Prostate gland (tissue), 2 donors: ENCODE measurements around the gene SURF6. TPM values are rescaled to one million over a fixed set of nuclear protein-coding genes. Genes with fewer than 3 reads are reported as not detected.
"Not testable (repeated sequence)": the region's sequence is repeated elsewhere in the genome, so short reads cannot be mapped to it uniquely, and the experiment has no call there.

Experiments used
- DNase-seq: peaks from one replicate; pipeline ENCODE4 v3.0.0-alpha.2; 2019; ENCODE audit warnings: low spot score
- H3K27ac ChIP-seq, 2 donors: fragments of 200-600 bp; sonication (generic); 2 replicates each; pipeline ENCODE4 v1.5.1; 2017 to 2019
- H3K27me3 ChIP-seq: fragments of 200-600 bp; sonication (generic); replicated peaks from 2 replicates; pipeline ENCODE4 v1.5.1; 2019; ENCODE audit not compliant: insufficient read depth
- H3K36me3 ChIP-seq, 2 donors: fragments of 200-600 bp; sonication (generic); 1 replicate in 1 of 2; 2 replicates in 1 of 2; pipeline versions ENCODE4 v1.5.1 to v1.8.1; 2017 to 2019
- H3K4me1 ChIP-seq: fragments of 200-600 bp; sonication (generic); replicated peaks from 2 replicates; pipeline ENCODE4 v1.5.1; 2019
- H3K4me3 ChIP-seq, 2 donors: fragments of 200-600 bp; sonication (generic); 2 replicates each; pipeline ENCODE4 v1.5.1; 2017 to 2019
- H3K9me3 ChIP-seq: fragments of 200-600 bp; sonication (generic); 2 replicates; pipeline ENCODE4 v1.5.1; 2017
- CTCF ChIP-seq, 4 experiments: fragments of 200-600 bp in 2 of 4; fragments of 450-650 bp in 2 of 4; sonication (generic) in 2 of 4; IDR thresholded peaks; 1 replicate in 3 of 4; 2 replicates in 1 of 4; pipeline ENCODE4 v1.5.1; 2016 to 2019; ENCODE audit warnings: antibody characterized with exemption in 4 of 4, mild to moderate bottlenecking in 2 of 4, moderate library complexity in 2 of 4
- POLR2A ChIP-seq: fragments of 450-650 bp; IDR thresholded peaks from one replicate; pipeline ENCODE4 v1.6.1; 2016; ENCODE audit warnings: antibody characterized with exemption, mild to moderate bottlenecking
- POLR2AphosphoS5 ChIP-seq: sonication (generic); formaldehyde crosslinking; IDR thresholded peaks from one replicate; pipeline ENCODE4 v1.6.1; 2017; ENCODE audit warnings: antibody characterized with exemption
- WGBS: methylation state at CpG from one replicate; pipeline ENCODE4 v1.1.5; 2018; 5-methylcytosine and 5-hydroxymethylcytosine counted together
- intact Hi-C: fragments of 100-400 bp; cut with DNase I; formaldehyde crosslinking; loops from one replicate; pipeline ENCODE4 v1.14.2; 2022
- total RNA-seq, 2 donors: library from RNA; depleted of rRNA; stranded (reverse); fragments of >200 nt; gene quantifications; one replicate each; pipeline ENCODE4 v1.1.0, GENCODE V29; 2016

Gene SURF6
- total RNA-seq, 2 donors from 2014 or later: 25.7 to 40.3 TPM

DNA sequence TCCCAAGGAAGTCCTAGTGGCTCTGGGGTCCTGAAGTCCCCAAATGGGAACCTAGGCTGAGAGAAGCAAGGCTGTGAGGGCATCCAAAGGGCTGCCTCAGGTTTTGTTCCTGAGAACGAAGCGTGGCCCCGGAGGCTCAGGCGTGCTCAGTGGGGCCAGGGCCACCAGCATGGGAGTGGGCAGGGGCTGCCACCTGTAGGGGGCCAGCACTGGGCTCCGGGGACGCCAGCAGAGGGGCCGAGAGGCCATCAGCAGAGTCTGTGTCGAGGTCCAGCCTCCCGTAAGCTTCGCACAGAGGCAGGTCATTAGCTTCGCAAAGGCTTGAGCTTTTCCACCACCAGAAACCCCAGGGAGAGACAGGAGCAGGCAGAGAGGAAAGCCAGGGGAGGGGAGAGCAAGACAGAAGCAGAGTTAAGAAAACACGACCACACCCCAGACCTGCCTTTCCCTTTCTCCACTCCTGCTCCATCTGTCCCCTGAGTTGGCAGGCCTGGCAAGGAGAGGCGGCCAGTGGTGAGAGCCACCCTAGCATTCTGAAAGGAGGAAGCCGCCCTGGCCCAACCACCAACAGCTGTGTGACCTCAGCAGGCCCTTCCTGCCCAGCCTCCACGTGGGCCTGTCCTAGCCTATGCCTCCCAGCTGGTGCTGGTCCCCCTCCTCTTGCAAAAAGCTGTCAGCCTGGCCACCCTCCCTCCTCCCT lies 5.5 kb upstream of the SURF6 start:
- intact Hi-C loops: no loop called here
- no peak overlapping the region for H3K4me3 ChIP-seq
- no peak for DNase-seq
- no peaks in the 10 kb centered on the region for H3K9me3 ChIP-seq
- no peak overlapping the region for H3K27ac ChIP-seq
- WGBS: 85% methylated on average over 14 of the region's 15 CpGs
- H3K4me1 ChIP-seq: peaks cover 3% of the 10 kb centered on the region
- TF ChIP-seq POLR2A (no peak), CTCF (IDR thresholded peaks at IDR 0.05) (no peak), POLR2AphosphoS5 (no peak)
- H3K36me3 ChIP-seq: peaks cover 4 to 17% of the 10 kb centered on the region in 2 donors
- no peaks in the 10 kb centered on the region for H3K27me3 ChIP-seq

DNA sequence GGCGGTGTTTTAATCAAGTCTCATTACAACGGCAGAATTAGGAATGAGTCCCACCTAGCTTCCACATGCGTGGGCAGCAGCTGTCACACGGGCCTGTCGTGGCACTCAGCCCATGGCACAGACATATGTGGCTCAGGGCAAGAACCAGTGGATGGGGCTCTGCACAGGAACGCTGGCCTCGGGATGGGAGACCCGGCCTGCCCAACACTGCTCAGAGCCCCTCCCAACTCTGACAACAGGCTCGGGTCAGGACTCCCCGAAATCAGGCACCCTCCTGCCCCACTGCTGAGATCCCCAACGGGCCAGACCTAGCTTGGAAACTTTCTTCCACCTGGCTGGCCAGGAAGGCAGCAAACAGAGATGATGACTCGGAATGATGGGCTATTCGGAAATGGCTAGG lies 4.9 kb upstream of the SURF6 start:
- Histone ChIP-seq H3K27ac (no peak overlapping the region), H3K4me1 (no peaks in the 10 kb centered on the region), H3K27me3 (no peaks in the 10 kb centered on the region), H3K4me3 (no peak overlapping the region), H3K36me3 (peaks cover 4 to 17% of the 10 kb centered on the region in 2 donors), H3K9me3 (no peaks in the 10 kb centered on the region)
- WGBS: 82% methylated on average over 12 of the region's 13 CpGs
- TF ChIP-seq POLR2A (no peak), POLR2AphosphoS5 (no peak)
- no peak for DNase-seq
- intact Hi-C loops: no loop called here

DNA sequence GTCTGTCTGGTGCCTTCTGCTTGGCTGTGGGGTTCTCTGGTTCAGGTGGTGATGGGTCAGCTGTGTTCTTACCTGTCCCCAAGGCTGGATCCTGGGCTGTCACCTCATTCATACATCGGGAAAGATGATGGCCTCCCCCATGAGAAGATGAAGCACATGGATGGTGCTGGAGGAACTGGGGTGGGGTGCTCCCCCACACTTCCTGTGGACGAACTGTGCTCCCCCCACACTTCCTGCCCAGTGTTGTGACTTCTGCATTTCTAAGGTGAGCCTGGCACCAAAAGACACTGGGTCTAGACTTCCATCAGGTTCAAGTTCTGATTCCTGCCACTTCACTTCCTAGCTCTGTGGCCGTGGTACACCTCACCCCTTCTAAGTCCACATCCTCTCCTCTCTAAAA lies 4.3 kb upstream of the SURF6 start:
- H3K27me3 ChIP-seq: no peaks in the 10 kb centered on the region
- H3K36me3 ChIP-seq: peaks cover 4 to 17% of the 10 kb centered on the region in 2 donors
- WGBS: 75% methylated on average over 3 of the region's 3 CpGs
- intact Hi-C loops: no loop called here
- H3K4me3 ChIP-seq: no peak overlapping the region
- H3K4me1 ChIP-seq: no peaks in the 10 kb centered on the region
- TF ChIP-seq POLR2AphosphoS5: no peak
- TF ChIP-seq POLR2A: no peak
- TF ChIP-seq CTCF (IDR thresholded peaks at IDR 0.05): no peak
- H3K9me3 ChIP-seq: no peaks in the 10 kb centered on the region
- DNase-seq: no peak
- no peak overlapping the region for H3K27ac ChIP-seq

GRCh38 chr9:133339641-133340040 lies 3.7 kb upstream of the SURF6 start:
- H3K27me3 ChIP-seq: no peaks in the 10 kb centered on the region
- no peak for DNase-seq
- 87% methylated on average over 5 of the region's 5 CpGs for WGBS
- no peak for TF ChIP-seq CTCF (IDR thresholded peaks at IDR 0.05)
- no peak for TF ChIP-seq POLR2AphosphoS5
- no peak for TF ChIP-seq POLR2A
- H3K4me3 ChIP-seq: no peak overlapping the region
- no peak overlapping the region for H3K27ac ChIP-seq
- H3K9me3 ChIP-seq: no peaks in the 10 kb centered on the region
- peaks cover 4% of the 10 kb centered on the region for H3K4me1 ChIP-seq
- intact Hi-C loops: no loop called here
- H3K36me3 ChIP-seq: peaks cover 4 to 17% of the 10 kb centered on the region in 2 donors

DNA sequence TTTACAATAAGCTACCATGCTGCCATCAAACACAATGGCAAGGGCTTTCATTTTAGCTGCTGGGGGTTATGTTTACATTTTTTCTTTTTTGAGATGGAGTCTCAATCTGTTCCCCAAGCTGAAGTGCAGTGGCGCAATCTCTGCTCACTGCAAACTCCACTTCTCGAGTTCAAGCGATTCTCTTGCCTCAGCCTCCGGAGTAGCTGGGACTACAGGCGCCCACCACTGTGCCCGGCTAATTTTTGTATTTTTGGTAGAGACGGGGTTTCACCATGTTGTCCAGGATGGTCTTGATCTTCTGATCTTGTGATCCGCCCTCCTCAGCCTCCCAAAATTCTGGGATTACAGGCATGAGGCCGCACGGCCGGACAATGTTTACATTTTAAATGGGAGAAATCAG lies 1.1 kb downstream of the SURF6 start:
- H3K4me1 ChIP-seq, H3K27ac ChIP-seq, H3K27me3 ChIP-seq, intact Hi-C loops, H3K9me3 ChIP-seq, DNase-seq: not testable (repeated sequence)
- Histone ChIP-seq H3K36me3 (peaks cover 19 to 20% of the 10 kb centered on the region in 2 donors), H3K4me3 (peak overlapping the region; percentile 54 to 82)
- WGBS: 77% methylated on average over 11 of the region's 11 CpGs

DNA sequence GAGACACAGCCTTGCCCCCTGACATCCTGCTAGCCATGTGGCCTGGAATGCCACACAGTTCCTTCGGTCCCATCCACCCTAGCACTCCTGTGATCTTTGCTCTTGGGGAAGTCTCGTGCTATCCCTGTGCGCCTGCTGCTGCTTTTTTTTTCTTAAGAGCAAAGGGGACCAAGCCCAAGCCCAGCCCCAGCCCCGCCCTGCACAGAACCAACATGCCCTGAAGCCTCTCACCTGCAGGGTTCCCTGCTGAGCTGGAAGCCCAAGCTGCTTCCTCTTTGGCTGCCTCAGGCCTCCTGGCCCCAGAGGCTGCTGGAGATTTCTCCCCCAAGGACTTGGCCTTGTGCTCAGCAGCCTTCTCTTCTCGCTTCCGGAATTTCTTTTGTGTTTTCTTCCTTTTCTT lies 1.8 kb downstream of the SURF6 start:
- 92% methylated on average over 6 of the region's 6 CpGs for WGBS
- no peak overlapping the region for H3K4me3 ChIP-seq
- intact Hi-C loops: no loop called here
- no peak for DNase-seq
- no peak overlapping the region for H3K27ac ChIP-seq
- H3K9me3 ChIP-seq: no peaks in the 10 kb centered on the region
- TF ChIP-seq POLR2AphosphoS5 (no peak), POLR2A (no peak), CTCF (IDR thresholded peaks at IDR 0.05) (no peak)
- H3K4me1 ChIP-seq: peaks cover 5% of the 10 kb centered on the region
- no peaks in the 10 kb centered on the region for H3K27me3 ChIP-seq
- H3K36me3 ChIP-seq: peaks cover 19 to 20% of the 10 kb centered on the region in 2 donors
